Activated gamma-delta T cell (primary cell): ENCODE measurements around the gene EXOC3L4.

Source experiments
- DNase-seq: peaks from one replicate; lab custom pipeline; 2025; lab: John Stamatoyannopoulos, UW

EXOC3L4 gene

DNA sequence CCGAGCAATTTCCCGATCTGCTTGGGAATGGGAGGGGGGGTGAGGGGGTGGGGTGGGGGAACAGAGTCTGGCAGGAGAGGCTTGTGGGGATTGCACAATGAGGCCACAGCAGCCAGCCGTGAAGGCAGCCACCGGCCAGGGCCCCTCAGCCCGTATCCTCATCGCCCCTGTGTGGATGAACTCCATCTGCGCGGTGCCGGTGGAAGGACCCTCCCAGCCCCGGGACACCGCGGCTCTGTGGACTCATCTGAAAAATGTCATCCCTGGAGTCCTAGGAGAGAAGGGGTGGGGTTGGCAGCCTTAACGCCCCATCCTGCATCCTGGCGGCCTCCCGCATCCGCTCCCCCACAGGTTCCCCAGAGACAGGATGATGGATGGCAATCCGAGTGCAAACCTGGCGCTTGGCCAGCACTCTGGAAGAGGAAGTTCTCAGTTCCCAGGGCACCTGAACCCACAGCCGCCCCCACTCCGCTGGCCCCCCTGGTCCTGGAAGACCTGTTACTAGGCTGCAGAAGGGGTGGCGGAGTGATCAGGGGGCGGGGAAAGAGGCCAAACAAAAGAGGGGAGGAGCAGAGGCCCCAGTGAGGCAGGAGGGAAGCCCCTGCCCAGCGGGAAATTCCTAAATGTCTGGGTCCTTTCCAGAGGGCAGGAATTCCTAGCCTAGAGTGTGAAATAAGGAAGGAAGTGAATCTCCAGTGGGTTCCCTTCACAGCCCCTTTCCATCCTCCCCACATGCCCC is 27.5 kb downstream of the EXOC3L4 start:
- no peak for DNase-seq

DNA sequence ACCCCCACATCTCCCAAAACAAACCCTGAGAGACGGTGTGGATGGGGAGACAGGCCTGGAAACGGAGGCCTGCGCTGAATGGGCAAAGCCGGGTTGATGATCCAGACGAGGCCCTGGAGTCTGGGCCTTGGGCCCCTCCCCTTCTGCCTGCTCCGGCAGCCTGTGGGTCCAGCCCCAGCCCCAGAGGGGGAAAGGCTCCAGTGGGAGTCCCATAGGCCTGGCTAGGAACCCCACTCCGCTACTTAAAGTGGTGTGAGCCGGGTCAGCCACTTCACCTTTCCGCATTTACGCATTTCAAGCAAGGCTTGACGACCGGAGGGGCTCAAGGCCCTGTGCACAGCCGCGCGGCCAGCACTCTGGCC is 28.0 kb downstream of the EXOC3L4 start:
- DNase-seq = no peak

DNA sequence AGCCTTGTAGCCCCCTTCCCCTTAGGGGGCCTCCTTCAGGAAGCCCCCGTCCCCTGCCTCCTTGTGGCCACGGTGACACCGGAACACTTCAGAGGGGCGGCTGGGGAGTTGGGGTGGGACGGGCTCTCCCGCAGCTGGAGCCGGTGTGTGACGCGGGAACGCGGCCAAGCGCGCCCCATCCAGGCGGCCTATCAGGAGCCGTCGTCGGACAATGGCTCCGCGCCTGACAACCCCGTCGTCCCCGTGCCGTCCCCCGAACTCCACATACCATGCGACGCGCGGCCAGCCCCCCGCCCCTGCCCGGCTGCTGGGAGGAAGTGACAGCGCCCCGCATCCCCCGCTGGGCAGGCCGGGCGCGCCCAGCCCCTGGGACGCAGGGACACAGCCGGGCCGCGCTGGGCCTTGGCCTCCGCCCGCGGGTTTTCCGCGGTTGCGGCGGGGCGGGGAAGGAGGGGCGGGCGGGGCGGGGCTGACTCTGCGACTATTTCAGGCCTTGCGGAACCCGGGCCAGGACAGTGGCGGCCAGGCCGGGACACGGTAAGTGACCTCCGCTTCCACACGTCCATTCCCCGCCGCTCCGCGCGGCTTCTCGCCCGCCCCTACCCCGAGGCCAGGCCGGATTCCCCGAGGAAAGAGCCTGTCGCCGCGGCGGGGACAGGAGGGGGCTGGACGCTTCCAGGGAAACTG is 28.6 kb downstream of the EXOC3L4 start, which contains the start of gene TNFAIP2:
Gene TNFAIP2, plus strand, starts transcription at position 515 of the 687 bp plus-strand sequence. CDS start 2,997 bp downstream, outside the sequence.
- no peak for DNase-seq

DNA sequence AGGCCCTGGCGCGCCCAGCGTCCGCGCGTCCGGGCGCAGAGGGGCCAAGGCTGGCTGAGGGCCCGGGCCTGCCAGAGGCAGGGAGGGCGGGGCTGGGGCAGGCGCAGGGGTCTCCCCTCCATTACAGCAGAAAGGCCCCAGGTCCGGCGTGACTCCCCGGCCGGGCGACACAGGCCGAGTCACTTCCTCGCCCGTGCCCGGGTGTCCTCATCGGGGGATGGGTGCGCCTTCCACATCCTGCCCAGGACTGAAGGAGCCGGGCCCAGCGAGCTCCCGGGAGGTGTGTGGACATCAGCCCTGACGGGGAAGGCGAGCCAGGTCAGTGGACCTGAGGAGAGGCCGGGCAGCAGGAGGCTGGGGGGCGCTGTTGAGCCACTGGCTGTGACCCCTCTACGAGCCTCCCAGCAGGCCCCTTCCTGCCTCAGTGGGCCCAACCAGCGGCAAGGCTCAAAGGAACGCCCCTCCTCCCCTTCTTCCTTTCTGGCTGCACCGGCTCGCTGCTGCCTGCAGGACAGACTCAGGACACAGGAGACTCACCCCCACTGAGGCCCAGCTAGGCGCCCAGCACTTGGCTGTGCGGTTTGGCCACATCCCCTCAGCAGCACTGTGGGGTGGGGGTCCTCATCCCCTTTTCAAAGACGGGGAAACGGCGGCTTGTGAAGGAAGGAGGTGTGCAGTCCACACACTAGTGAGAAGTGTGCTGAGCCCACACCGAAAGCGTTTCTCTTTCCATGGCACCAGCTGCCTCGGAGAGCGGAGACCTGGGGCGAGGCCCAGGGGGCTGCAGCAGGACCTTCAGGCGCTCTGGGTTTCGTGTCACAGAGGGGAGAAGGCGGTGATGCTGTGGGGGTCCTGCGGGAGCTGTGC is 29.3 kb downstream of the EXOC3L4 start:
- no peak for DNase-seq

DNA sequence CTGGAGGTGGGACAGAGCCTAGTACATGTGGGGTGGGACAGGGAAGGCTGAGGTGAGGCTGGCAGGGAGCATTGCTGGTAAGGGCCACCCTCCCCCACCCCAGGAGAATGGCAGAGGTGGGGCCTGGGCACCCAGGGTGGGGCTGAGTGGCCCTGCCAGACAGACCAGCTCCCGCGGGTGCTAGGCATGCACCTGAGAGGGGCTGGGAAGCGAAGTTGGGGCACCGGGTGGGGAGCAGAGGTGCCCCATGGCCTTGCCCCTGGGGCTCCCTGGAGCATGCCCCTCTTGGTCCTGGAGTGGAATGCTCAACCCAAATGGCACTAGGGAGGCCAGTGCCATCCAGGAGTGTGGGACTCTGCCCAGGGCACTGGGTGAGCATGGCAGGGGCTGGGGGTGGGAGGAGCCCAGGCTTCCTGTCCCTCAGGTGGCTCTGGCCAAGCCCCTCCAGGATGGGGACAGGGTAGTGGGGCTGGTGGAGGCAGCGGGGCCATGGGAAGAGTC is 30.0 kb downstream of the EXOC3L4 start:
- no peak for DNase-seq

DNA sequence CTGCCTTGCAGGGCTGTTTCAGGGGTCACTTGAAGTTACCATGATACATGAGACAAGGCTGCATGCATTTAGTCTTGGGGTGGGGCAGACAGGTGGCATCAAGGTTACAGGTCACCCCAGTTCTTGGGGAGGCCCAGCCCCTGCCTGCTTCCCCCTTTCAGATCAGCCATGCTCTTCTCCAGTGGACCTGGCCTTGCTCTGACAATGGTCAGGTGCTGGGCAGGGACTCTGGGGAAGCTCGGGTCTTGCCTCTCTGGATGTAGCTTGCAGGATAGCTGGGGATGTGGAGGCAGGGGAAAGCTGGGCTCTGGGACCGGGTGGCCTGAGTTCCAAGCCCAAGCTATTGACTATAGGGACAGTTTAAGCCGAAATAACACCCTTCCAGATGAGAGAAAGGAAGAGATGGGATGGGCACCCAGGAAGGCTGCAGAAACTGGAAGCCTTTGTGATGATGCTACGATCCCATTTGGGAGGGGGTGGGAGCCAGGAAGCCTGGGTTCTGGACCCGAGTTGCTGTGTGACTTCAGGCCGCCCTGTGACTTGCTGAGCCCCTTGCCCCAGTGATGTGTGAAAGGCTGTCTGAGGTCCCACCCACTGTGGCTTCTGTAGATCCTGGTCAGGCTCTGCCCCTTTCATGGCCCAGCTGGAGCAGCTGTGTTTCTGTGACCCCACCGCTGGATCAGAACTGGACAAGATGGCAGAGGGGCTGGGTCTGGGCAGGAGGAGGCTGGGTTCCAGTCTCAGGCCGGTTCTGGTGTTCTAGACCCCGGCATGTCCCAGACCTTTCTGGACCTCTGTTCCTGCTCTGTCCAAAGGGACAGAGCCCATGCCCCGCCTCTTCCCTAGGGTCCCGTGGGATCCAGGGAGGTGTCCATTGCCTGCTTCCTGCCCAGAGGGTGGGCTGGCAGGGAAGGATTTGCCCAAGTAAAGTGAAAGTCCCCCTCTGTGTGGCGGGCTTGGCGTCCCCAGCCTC is 30.9 kb downstream of the EXOC3L4 start:
- no peak for DNase-seq

DNA sequence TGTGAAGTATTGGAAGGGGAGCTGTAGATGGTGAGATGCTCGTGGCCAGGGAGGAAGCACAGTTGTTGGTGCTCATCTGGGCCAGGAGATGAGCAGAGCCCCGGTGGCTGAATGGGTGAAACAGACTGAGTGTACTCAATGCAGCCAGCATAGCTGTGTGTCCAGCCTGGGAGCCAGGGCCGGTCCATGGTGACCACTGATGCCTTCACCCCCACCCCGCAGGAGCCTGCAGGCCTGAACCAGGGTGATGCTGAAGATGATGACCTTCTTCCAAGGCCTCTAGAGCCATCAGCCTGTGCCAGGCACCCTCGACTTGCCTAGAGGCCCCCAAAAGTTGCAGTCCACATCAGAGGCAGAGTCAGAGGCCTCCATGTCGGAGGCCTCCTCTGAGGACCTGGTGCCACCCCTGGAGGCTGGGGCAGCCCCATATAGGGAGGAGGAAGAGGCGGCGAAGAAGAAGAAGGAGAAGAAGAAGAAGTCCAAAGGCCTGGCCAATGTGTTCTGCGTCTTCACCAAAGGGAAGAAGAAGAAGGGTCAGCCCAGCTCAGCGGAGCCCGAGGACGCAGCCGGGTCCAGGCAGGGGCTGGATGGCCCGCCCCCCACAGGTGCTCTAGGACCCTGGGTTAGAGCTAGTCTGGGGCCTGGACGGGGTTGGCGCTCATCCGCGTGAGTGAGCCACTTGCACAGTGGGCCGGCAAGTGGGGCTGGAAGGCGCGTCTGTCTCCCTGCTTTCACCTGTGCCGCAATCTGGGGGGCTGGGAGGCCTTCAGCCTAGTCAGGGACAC is 31.8 kb downstream of the EXOC3L4 start:
- no peak for DNase-seq

DNA sequence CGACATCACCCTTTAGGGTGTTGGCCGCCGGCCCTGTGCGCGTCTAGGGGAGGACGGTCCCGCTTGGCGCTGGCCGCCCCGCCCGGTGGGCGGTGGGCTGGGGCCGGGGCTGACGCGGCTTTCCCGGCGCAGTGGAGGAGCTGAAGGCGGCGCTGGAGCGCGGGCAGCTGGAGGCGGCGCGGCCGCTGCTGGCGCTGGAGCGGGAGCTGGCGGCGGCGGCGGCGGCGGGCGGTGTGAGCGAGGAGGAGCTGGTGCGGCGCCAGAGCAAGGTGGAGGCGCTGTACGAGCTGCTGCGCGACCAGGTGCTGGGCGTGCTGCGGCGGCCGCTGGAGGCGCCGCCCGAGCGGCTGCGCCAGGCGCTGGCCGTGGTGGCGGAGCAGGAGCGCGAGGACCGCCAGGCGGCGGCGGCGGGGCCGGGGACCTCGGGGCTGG is 32.4 kb downstream of the EXOC3L4 start:
- DNase-seq = no peak

DNA sequence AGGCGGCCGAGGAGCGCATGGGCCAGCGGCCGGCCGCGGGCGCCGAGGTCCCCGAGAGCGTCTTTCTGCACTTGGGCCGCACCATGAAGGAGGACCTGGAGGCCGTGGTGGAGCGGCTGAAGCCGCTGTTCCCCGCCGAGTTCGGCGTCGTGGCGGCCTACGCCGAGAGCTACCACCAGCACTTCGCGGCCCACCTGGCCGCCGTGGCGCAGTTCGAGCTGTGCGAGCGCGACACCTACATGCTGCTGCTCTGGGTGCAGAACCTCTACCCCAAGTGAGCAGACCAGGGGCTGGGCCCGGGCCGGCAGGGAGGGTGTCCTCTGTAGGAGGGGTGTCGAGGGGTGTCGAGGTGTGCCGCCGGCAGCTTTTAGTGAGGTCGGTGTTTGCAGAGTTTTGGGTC is 32.8 kb downstream of the EXOC3L4 start:
- no peak for DNase-seq

DNA sequence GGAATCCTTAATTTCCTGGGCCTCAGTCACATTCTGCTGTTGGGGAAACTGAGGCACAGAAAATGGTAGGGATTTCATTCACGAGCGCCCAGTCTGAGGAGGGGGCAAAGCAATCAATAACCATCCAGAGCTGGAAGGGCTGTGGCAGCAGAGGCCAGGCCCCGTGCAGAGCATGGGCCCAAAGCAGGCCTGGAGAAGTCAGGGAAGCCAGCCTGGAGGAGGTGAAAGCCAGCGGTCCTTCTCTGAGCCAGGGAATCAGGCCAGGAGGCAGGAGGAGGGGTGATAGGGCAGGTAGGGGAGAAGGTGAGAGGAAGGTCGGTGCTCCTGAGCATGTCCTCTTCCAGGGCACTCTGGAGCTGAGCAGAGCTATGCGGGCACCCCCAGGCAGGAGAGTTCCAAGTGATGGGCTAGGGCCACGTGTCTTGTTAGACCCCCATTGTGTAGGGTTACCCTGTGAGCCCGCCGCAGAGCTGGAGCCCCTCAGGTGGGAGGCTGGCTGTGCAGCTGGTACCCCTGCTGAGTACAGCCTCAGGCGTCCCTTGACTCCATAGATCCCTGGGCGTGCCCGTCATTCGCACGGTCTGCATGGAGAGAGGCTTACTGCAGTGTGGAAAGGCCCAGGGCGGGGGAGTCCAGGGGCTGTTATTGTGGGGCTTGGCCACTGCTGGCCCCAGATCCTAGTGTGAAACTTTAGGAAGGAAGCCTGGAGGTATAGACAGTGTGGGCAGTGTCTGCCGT is 33.5 kb downstream of the EXOC3L4 start:
- no peak for DNase-seq

DNA sequence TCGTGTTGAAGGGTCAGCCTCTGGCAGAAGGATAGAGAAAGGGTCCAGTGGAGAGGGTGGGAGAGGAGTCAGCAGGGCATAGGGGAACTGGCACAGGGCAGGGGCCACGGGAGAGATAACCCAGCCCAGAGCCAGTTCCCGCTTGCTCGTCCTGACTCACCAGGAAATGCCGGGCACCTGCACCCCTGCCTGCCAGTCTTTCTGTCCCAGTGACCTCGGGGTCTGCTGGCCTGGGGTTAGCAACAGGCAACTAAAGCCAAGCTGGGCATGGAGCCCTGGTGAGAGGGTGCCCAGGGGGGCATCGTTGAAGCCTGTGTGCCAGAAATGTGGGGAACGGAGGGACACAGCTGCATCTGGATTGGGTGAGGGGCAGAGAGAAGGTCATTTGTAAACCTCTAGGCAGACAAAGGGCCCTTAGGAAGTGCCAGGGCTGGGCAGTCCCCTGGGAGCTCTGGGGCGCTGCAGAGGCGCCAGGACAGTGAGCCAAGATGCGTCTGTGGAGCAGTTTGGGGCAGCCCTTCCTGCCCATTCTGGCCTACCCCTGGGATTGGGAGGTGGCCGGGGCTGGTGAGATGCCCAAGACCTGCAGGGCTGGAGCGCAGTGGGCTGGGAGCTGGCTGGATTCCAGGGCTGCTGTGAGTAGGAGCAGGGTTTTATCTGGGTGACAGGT is 34.2 kb downstream of the EXOC3L4 start:
- DNase-seq = no peak

DNA sequence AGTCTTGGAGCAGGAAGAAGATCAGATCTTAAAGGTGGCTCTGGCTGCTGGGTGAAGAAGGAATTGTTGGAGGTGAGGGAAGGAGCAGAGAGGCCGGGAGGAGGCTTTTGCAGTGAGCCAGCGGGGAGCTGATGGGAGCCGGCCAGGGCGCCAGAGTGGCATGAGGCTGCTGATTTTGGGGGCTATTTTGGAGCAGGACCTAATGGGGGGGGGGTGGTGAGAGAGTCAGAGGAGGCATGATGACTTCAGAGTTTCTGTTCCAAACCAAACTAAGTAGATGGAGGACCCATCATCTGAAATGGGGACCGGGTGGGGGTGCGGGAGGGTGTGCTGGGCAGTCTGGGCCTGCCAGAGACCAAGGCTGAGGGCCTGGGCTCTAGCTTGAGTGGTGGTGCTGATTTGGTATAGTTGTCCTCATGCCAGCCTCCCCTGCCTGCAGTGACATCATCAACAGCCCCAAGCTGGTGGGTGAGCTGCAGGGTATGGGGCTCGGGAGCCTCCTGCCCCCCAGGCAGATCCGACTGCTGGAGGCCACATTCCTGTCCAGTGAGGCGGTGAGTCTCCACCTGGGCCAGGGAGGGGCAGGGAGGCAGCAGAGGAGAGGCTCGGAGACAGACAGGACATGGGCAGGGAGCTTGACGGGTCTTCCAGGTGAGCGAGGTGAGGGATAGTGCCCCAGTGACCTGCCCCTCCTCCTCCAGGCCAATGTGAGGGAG is 34.9 kb downstream of the EXOC3L4 start:
- DNase-seq = no peak

DNA sequence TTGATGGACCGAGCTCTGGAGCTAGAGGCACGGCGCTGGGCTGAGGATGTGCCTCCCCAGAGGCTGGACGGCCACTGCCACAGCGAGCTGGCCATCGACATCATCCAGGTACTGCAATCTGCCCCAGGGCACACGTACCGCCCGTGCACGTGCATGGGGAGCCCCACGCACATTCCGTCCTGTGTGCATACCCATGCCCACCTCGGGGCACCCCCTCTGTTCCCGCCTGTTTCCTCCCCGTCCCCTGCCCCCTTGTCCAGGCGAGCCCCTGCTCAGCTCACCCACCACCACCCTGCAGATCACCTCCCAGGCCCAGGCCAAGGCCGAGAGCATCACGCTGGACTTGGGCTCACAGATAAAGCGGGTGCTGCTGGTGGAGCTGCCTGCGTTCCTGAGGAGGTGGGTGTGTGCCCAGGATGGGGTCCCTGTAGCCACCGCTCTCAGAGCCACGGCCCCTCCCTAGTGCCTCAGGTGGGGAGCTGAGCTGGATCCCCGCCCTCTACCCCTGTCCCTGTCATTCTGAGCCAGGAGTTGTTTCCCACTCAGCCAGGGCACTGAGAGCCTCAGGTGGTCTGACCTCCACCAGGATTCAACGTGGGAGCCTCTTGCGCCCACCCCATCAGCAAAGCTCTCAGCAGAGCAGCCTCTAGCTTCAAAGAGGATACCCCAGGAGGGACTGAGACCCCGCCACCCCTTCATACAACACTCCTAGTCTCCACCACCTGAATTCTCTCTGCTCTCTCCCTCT is 35.7 kb downstream of the EXOC3L4 start:
- DNase-seq = no peak

DNA sequence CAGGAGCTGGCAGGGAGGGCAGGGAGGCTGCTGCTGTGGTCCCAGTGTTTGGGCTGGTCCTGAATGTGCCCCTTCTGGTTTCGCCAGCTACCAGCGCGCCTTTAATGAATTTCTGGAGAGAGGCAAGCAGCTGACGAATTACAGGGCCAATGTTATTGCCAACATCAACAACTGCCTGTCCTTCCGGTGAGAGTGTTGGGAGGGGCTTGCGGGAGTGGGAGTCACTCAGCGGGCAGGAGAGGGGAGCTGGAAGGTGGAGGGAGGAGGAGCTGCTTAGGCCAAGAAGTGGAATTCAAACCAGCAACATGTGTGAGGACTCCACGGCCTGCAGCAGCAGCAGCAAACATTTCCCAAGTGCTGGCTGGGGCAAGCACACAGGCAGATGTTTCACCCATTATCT is 36.4 kb downstream of the EXOC3L4 start:
- DNase-seq = no peak

DNA sequence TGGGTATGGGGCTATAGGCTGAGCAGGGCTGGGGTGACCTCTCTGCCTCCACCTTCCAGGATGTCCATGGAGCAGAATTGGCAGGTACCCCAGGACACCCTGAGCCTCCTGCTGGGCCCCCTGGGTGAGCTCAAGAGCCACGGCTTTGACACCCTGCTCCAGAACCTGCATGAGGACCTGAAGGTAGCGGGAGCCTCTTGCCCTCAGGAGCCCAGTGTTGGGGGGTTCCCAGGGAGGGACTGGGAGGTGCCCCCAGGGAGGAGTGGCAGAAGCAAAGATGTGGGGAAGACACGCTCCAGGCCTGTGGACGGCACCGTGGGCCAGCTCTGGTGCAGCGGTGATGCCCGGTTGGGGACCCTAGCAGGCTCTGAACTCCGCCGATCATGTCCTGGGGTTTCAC is 37.1 kb downstream of the EXOC3L4 start:
- no peak for DNase-seq

DNA sequence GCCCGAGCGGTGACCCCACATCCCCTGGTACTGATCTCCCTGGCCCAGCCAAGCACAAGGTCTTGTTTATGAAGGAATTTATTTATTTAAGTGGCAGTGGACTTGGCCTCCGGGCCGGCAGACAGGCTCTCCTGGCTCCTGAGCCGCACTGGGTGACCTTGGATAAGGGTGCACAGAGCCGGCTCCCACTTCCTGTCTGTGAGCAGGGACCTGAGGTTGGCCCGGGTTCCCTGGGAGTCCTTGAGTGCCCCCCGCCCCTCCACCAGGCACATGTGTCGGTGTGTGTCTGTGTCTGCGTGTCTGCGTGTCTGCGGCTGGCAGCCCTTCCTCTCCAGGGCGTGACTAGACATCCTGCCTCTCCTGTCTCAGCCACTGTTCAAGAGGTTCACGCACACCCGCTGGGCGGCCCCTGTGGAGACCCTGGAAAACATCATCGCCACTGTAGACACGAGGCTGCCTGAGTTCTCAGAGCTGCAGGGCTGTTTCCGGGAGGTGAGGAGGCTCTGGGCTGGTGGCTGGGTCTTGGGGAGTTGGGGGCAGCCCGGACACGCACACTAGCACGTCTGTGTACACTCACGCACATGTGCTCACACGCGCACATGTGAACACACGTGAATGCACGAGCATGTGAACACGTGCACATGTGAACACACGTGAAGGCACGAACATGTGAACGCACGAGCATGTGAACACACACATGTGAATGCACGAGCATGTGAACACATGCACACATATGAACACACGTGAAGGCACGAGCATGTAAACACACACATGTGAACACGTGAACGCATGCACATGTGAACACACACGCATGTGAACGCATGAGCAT is 38.1 kb downstream of the EXOC3L4 start:
- no peak for DNase-seq
